Neural progenitor cell (in vitro differentiated cells): ENCODE results near the gene MUCL3.

ENCODE experiments used
- CTCF ChIP-seq: fragments of 200-600 bp; sonication (generic); IDR thresholded peaks from 2 replicates; pipeline ENCODE4 v1.5.1; 2017; ENCODE audit warnings: antibody characterized with exemption, mild to moderate bottlenecking
- EZH2 ChIP-seq: fragments of 200-600 bp; sonication (generic); IDR thresholded peaks from 2 replicates; pipeline ENCODE4 v1.6.1; 2017; ENCODE audit warnings: antibody characterized with exemption, mild to moderate bottlenecking, moderate library complexity

GRCh38 chr6:30914076-30914853, 26.5 kb upstream of the MUCL3 start, which contains the start of gene VARS2:
- peak; percentile 8 for TF ChIP-seq CTCF
- no peak for TF ChIP-seq EZH2
